Measurements from ENCODE around the gene PEX5. TPM values are rescaled to one million over a fixed set of nuclear protein-coding genes. Genes with fewer than 3 reads are reported as not detected.

PEX5 gene
- total and polyA plus RNA-seq, 4 donors: 19.8 to 59.8 (median 43.4) TPM

- WGBS, 2 donors: 75 to 84% methylated on average over 12 of the region's 12 CpGs
- Histone ChIP-seq H3K4me1 (ENCODE audit: control insufficient read depth in 5 of 5, insufficient read depth in 5 of 5, low read length in 5 of 5) (peaks cover 0 to 23% (median 7%) of the 10 kb centered on the region in 5 donors), H3K9ac (ENCODE audit: insufficient read depth in 1 of 2, low read length in 2 of 2) (no peak overlapping the region), H3K9me3 (ENCODE audit: control insufficient read depth in 4 of 4, insufficient read depth in 3 of 4, low read length in 3 of 4) (no peaks in the 10 kb centered on the region), H3K27ac (ENCODE audit: low read depth in 1 of 2, low read length in 1 of 2) (peak overlapping the region in 1 of 2 donors; percentile 59), H3K36me3 (ENCODE audit: control insufficient read depth in 4 of 4, insufficient read depth in 4 of 4, low read length in 4 of 4) (peaks cover 0 to 15% (median 8%) of the 10 kb centered on the region in 4 donors), H3K4me3 (no peak overlapping the region), H3K27me3 (ENCODE audit: control insufficient read depth in 3 of 3, insufficient read depth in 3 of 3, low read length in 2 of 3) (no peaks in the 10 kb centered on the region)
- no peak for TF ChIP-seq CTCF (IDR thresholded peaks at IDR 0.05; ENCODE audit: control extremely low read depth, extremely low read depth)
- DNase-seq (no peak), ATAC-seq (ENCODE audit: insufficient read depth, low FRiP score) (no peak)
Measured at GRCh38 chr12:7154901-7155470, 34.5 kb upstream of the PEX5 start.

DNA sequence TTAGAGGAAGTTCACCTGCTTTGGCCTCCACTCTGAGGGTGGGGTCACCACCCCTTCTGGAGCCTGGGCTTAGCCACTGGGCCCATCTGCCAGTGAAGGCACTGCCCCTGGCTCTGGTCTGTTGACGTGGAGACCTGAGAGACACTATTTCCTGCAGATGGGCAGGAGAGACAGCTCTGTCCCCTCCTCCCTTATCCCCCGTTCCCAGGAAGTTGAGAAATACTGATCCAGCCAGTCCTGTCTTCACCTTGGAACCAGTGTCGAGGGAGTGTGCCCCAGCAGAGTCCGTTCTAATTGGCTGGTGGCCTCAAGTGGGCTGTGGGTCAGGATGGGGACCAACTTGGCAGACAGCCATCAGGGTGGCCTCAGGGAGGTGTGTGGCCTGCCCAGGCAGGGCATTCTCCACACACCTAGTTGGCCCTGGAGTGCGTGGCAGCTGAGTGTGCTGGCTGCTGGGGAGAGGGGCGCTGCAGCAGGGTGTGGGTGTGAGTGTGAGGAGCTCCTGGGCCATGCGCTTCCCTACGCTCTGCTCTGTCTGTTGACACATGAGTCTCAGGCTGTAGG is 33.9 kb upstream of the PEX5 start:
- DNase-seq (peak; percentile 48 to 76 (median 73)), ATAC-seq (ENCODE audit: insufficient read depth, low FRiP score) (peak; percentile 69)
- TF ChIP-seq CTCF (IDR thresholded peaks at IDR 0.05; ENCODE audit: control extremely low read depth, extremely low read depth): no peak
- no peaks in the 10 kb centered on the region for H3K27me3 ChIP-seq (ENCODE audit: control insufficient read depth in 3 of 3, insufficient read depth in 3 of 3, low read length in 2 of 3)
- no peaks in the 10 kb centered on the region for H3K9me3 ChIP-seq (ENCODE audit: control insufficient read depth in 4 of 4, insufficient read depth in 3 of 4, low read length in 3 of 4)
- H3K4me1 ChIP-seq (ENCODE audit: control insufficient read depth in 5 of 5, insufficient read depth in 5 of 5, low read length in 5 of 5): peaks cover 0 to 23% (median 7%) of the 10 kb centered on the region in 5 donors
- H3K4me3 ChIP-seq: no peak overlapping the region
- H3K36me3 ChIP-seq (ENCODE audit: control insufficient read depth in 4 of 4, insufficient read depth in 4 of 4, low read length in 4 of 4): peaks cover 0 to 15% (median 7%) of the 10 kb centered on the region in 4 donors
- H3K27ac ChIP-seq (ENCODE audit: low read depth in 1 of 2, low read length in 1 of 2): peak overlapping the region in 1 of 2 donors; percentile 59
- 66 to 71% methylated on average over 8 of the region's 8 CpGs for WGBS, 2 donors
- no peak overlapping the region for H3K9ac ChIP-seq (ENCODE audit: insufficient read depth in 1 of 2, low read length in 2 of 2)

DNA sequence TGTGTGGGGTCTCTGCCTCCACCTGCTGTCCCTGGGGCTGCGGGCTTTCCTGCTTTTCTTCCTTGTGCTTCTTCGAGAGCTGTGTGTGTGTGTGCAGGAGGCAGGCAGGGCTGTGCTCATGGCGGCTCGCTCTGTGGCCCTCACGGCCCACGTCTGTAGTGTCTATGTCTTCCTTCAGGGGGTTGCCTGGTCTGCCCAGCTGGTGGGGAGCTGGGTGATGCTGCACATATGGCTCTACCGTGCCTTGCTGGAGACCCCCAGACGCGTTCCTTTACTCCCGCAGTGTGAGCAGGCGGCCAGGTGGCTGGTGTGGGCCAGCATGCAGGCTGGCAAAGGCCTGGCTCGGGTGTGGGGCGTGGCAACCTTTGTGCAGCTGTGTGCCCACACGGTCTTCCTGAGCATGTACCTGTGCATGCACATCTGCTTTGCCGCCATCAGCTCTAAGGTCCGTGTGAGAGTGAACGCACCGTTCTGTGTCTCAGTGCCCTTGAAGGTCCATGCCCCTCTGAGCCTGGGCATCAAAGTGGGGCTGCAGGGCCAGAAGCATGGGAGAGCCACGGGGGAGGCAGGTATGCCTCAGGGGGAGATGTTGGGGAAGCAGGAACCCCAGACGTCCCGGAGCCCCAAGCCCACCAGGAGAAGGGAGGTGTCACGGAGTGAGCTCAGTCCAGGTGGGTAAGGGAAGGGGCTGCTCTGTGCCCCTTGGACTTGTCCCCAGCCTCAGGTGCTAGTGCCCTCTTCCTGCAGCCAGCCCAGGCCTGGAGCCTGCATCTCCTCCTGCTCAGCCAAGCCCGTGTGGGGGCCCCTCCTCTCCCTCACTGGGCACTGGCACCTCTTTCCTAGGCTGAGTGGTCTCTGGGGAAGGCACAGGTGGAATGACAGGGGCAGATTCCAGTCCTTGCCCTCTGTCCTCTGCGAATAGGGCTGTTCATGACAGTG is 33.0 kb upstream of the PEX5 start:
- Histone ChIP-seq H3K4me1 (ENCODE audit: control insufficient read depth in 5 of 5, insufficient read depth in 5 of 5, low read length in 5 of 5) (peaks cover 0 to 23% (median 3%) of the 10 kb centered on the region in 5 donors), H3K4me3 (peak overlapping the region; percentile 24), H3K36me3 (ENCODE audit: control insufficient read depth in 4 of 4, insufficient read depth in 4 of 4, low read length in 4 of 4) (peaks cover 0 to 12% (median 0%) of the 10 kb centered on the region in 4 donors), H3K9ac (ENCODE audit: insufficient read depth in 1 of 2, low read length in 2 of 2) (no peak overlapping the region), H3K27ac (ENCODE audit: low read depth in 1 of 2, low read length in 1 of 2) (peak overlapping the region in 1 of 2 donors; percentile 59), H3K27me3 (ENCODE audit: control insufficient read depth in 3 of 3, insufficient read depth in 3 of 3, low read length in 2 of 3) (no peaks in the 10 kb centered on the region), H3K9me3 (ENCODE audit: control insufficient read depth in 4 of 4, insufficient read depth in 3 of 4, low read length in 3 of 4) (no peaks in the 10 kb centered on the region)
- ATAC-seq (ENCODE audit: insufficient read depth, low FRiP score) (no peak), DNase-seq (no peak)
- TF ChIP-seq CTCF (IDR thresholded peaks at IDR 0.05; ENCODE audit: control extremely low read depth, extremely low read depth): no peak
- WGBS, 2 donors: 79 to 86% methylated on average over 23 of the region's 24 CpGs

All from lung (tissue), 12 donors.